HAP-1 (cell line): ENCODE results near the gene ORC5.
"Not testable (repeated sequence)": the region's sequence is repeated elsewhere in the genome, so short reads cannot be mapped to it uniquely, and the experiment has no call there.

ENCODE experiments used
- DNase-seq, 2 experiments: peaks; one replicate each; pipeline ENCODE4 v3.0.0-alpha.2; 2016 to 2020; ENCODE audit warnings: low spot score in 2 of 2
- H3K27me3 ChIP-seq: fragments of 250-450 bp; sonication (Bioruptor Pico); 2 replicates; pipeline ENCODE4 v1.5.1; 2020; ENCODE audit warnings: low read depth, mild to moderate bottlenecking, moderate library complexity
- H3K36me3 ChIP-seq: fragments of 250-450 bp; sonication (Bioruptor Pico); replicated peaks from 2 replicates; pipeline ENCODE4 v1.5.1; 2020; ENCODE audit warnings: mild to moderate bottlenecking
- H3K4me1 ChIP-seq: fragments of 250-450 bp; sonication (Bioruptor Pico); 2 replicates; pipeline ENCODE4 v1.5.1; 2020; ENCODE audit warnings: mild to moderate bottlenecking
- H3K4me3 ChIP-seq: fragments of 250-450 bp; sonication (Bioruptor Pico); 2 replicates; pipeline ENCODE4 v1.5.1; 2020; ENCODE audit warnings: mild to moderate bottlenecking, moderate library complexity
- H3K9me3 ChIP-seq: fragments of 250-450 bp; sonication (Bioruptor Pico); 2 replicates; pipeline ENCODE4 v1.5.1; 2020; ENCODE audit warnings: mild to moderate bottlenecking, moderate library complexity
- in situ Hi-C: fragments of 300-500 bp; cut with MboI; formaldehyde crosslinking; loops from 3 replicates; pipeline ENCODE4 v1.14.3; 2020; ENCODE audit warnings: low sequenced_read_pairs, inconsistent platforms, mixed read lengths

The ORC5 gene

DNA sequence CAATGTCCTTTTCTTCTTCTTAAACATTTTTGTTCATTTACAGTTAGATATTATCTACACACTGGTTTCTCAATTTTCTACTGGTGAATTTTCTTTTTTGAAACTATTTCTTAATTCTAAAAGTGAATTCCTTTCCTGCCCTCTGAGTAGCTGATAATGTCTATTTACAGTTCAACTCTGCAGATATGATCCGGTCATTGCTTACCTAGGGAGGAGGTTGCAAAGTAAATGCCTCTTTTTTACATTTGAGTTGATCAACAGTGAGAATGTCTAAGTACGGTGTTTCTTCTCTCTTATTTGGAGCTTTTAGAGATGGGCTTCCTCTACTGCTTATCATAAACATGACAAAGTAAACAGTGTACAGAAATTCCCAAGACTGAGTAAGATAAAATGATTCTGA is 20.6 kb upstream of the ORC5 start:
- H3K4me3 ChIP-seq = no peak overlapping the region
- no peaks in the 10 kb centered on the region for H3K4me1 ChIP-seq
- in situ Hi-C loops = loop anchor here (25.0 kb wide), 1 partner anchor 609 kb away; no protein-coding TSS in a partner anchor
- no peaks in the 10 kb centered on the region for H3K36me3 ChIP-seq
- H3K9me3 ChIP-seq = no peaks in the 10 kb centered on the region
- DNase-seq = no peak
- peaks cover 5% of the 10 kb centered on the region for H3K27me3 ChIP-seq

- in situ Hi-C loops = loop anchor here (25.0 kb wide), 1 partner anchor 612 kb away; no protein-coding TSS in a partner anchor
- no peak overlapping the region for H3K4me3 ChIP-seq
- H3K36me3 ChIP-seq = no peaks in the 10 kb centered on the region
- no peaks in the 10 kb centered on the region for H3K4me1 ChIP-seq
- peaks cover 6% of the 10 kb centered on the region; the same call in 1 of the 2 replicates for H3K27me3 ChIP-seq
- no peak for DNase-seq
- H3K9me3 ChIP-seq = peaks cover 3% of the 10 kb centered on the region
These were observed 17.6 kb upstream of the ORC5 start for GRCh38 chr7:104225451-104225850.

DNA sequence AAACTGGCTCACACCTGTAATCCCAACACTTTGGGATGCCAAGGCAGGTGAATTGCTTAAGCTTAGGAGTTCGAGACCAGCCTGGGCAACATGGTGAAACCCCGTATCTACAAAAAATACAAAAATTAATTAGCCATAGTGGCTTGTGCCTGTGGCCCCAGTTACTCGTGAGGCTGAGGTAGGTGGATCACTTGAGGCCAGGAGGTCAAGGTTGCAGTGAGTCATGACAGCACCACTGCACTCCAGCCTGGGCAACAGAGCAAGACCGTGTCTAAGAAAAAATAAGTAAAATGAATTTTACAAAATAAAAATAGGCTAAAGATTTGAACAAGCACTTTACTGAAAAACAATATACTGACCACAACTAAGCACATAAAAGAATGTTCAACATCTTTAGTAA is 9.8 kb upstream of the ORC5 start:
- in situ Hi-C loops = no loop called here
- H3K9me3 ChIP-seq = peaks cover 3% of the 10 kb centered on the region; the same call in 1 of the 2 replicates
- DNase-seq = no peak

GRCh38 chr7:104209063-104209462 is 1.2 kb upstream of the ORC5 start:
- Histone ChIP-seq H3K36me3 (peaks cover under 1% of the 10 kb centered on the region; the same call in 1 of the 2 replicates), H3K9me3 (0 out of 2 replicates have a peak, but pooled peaks cover 4% of the 10 kb centered on the region), H3K4me1 (peaks cover 12% of the 10 kb centered on the region; the same call in 1 of the 2 replicates), H3K4me3 (no peak overlapping the region), H3K27me3 (0 out of 2 replicates have a peak, but pooled peaks cover 3% of the 10 kb centered on the region)
- in situ Hi-C loops = no loop called here
- no peak for DNase-seq

More for the DNA sequence above, 9.8 kb upstream of the ORC5 start:
- Histone ChIP-seq H3K4me3 (no peak overlapping the region), H3K36me3 (no peaks in the 10 kb centered on the region), H3K27me3 (peaks cover 1% of the 10 kb centered on the region; the same call in 1 of the 2 replicates), H3K4me1 (no peaks in the 10 kb centered on the region)

GRCh38 chr7:104208421-104208780 is 588 bp upstream of the ORC5 start:
- Histone ChIP-seq H3K4me3 (peak overlapping the region; percentile 56), H3K27me3 (0 out of 2 replicates have a peak, but pooled peaks cover 3% of the 10 kb centered on the region), H3K9me3 (0 out of 2 replicates have a peak, but pooled peaks cover 4% of the 10 kb centered on the region), H3K4me1 (peaks cover 12% of the 10 kb centered on the region; the same call in 1 of the 2 replicates), H3K36me3 (peaks cover 7% of the 10 kb centered on the region)
- no peak for DNase-seq
- in situ Hi-C loops = no loop called here

DNA sequence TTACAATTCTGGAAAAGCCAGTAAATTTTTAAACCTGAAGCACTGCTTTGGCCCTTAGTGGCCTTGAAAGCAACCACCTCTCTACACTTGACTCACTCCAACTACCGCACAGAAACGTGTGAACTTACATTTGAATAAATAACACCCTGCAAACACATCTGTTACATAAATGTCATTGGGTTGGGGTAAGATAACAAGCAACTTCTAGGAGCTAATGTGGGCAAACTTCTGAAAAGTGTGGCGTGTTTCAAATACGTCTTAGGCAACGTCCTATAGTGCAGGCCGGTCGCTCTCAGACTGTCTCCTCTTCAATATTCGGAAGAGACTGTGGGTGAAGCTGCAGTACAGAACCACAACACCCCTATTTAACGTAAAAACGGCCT is 474 bp downstream of the ORC5 start:
- DNase-seq = no peak
- 0 out of 2 replicates have a peak, but pooled peaks cover 3% of the 10 kb centered on the region for H3K27me3 ChIP-seq
- H3K4me3 ChIP-seq = peak overlapping the region; percentile 56
- peaks cover 12% of the 10 kb centered on the region; the same call in 1 of the 2 replicates for H3K4me1 ChIP-seq
- 0 out of 2 replicates have a peak, but pooled peaks cover 4% of the 10 kb centered on the region for H3K9me3 ChIP-seq
- in situ Hi-C loops = no loop called here
- H3K36me3 ChIP-seq = peaks cover 17% of the 10 kb centered on the region

GRCh38 chr7:104206841-104207240 is 972 bp downstream of the ORC5 start:
- Histone ChIP-seq H3K36me3 (peaks cover 22% of the 10 kb centered on the region), H3K4me1 (peaks cover 12% of the 10 kb centered on the region; the same call in 1 of the 2 replicates), H3K9me3 (0 out of 2 replicates have a peak, but pooled peaks cover 4% of the 10 kb centered on the region), H3K4me3 (peak overlapping the region; percentile 56), H3K27me3 (0 out of 2 replicates have a peak, but pooled peaks cover 3% of the 10 kb centered on the region)
- no peak for DNase-seq
- in situ Hi-C loops = no loop called here

- peaks cover 80% of the 10 kb centered on the region for H3K36me3 ChIP-seq
- in situ Hi-C loops = no loop called here
- DNase-seq = no peak
- peaks cover 12% of the 10 kb centered on the region for H3K4me1 ChIP-seq
- no peaks in the 10 kb centered on the region for H3K27me3 ChIP-seq
- 0 out of 2 replicates have a peak, but pooled peaks cover 3% of the 10 kb centered on the region for H3K9me3 ChIP-seq
- no peak overlapping the region for H3K4me3 ChIP-seq
These were observed 9.0 kb downstream of the ORC5 start for GRCh38 chr7:104198673-104199278.

DNA sequence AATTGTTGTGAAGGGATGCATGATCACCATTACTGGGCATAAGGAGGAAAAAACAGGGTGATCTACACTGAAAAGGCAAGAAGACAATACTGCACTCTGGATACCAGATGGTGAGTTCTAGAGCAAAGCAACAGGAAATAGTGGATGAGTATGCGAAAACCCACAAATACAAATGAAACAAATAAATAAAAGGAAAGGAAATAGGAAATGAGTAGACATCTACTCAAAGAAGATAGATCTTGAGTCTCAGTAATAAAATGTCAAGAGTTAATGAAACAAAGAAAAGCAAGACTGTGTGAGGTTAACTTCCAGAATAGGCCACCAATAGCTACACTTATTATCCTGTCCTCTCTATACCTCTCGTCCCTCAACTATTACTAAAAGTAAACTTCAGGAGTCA is 11.7 kb downstream of the ORC5 start:
- Histone ChIP-seq H3K27me3 (no peaks in the 10 kb centered on the region), H3K4me1 (peaks cover 12% of the 10 kb centered on the region), H3K36me3 (peaks cover 68% of the 10 kb centered on the region), H3K9me3 (0 out of 2 replicates have a peak, but pooled peaks cover 3% of the 10 kb centered on the region), H3K4me3 (no peak overlapping the region)
- DNase-seq = no peak
- in situ Hi-C loops = no loop called here

DNA sequence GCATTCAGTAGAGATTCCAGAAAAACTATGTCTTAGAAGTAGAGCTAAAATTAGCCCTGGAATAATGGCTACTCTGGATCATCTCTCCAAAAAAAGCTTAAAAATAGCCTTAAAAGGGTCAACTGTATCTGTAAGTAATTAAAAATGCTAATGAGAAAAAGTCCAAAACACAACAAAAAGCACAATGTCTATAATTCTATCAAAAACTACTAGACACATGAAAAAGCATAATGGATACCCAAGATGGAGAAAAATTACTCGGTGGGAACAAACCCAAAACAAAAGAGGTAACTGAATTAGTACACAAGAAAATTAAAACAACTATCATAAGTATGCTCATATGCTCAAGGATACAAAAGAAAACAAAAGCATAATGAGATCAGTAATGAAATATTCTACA is 15.4 kb downstream of the ORC5 start:
- Histone ChIP-seq H3K4me3 (no peak overlapping the region), H3K9me3 (no peaks in the 10 kb centered on the region), H3K4me1 (peaks cover 12% of the 10 kb centered on the region), H3K27me3 (no peaks in the 10 kb centered on the region), H3K36me3 (peaks cover 49% of the 10 kb centered on the region)
- in situ Hi-C loops = no loop called here
- no peak for DNase-seq

DNA sequence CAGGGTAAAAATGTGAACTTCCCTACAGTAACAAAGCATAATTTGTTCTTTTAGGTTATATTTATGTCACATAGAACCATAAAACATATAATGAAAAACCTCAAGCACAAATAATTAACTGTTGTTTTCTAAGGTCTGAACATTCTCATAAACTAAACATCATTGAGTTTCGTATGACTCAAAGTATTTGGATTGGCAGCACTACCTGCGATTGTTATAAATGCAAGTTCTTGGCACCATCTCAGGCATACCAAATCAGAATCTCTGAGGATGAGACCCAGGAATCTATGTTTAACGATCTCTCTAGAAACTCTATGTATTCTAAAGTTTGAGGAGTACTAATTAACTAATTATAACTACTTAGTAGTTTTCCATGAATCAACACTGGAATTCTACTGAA is 22.5 kb downstream of the ORC5 start:
- Histone ChIP-seq H3K9me3 (peaks cover 6% of the 10 kb centered on the region), H3K4me1 (no peaks in the 10 kb centered on the region), H3K27me3 (no peaks in the 10 kb centered on the region), H3K4me3 (no peak overlapping the region), H3K36me3 (peaks cover 57% of the 10 kb centered on the region)
- DNase-seq = no peak
- in situ Hi-C loops = no loop called here

DNA sequence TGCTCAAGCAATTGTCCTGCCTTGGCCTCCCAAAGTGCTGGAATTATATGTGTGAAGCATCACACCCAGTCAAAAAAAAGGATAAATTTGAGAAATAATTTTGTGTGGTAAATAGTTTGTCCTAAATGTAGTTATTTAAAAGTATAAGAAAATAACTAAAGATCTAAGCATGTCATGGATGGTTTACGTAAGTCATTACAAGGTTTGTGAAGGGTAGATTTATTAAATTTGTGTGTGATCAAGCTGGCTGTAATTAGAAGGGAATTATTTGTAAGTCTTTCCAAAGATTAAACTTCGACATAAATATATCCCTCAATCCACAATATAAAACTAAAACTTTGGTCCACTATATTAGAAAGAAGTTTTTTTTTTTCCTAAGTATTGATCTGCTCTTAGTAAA is 28.6 kb downstream of the ORC5 start:
- no peak for DNase-seq
- Histone ChIP-seq H3K36me3 (peaks cover 40% of the 10 kb centered on the region), H3K4me1 (peaks cover 22% of the 10 kb centered on the region), H3K27me3 (no peaks in the 10 kb centered on the region), H3K4me3 (no peak overlapping the region), H3K9me3 (peaks cover 6% of the 10 kb centered on the region)
- in situ Hi-C loops = no loop called here

GRCh38 chr7:104177565-104178083 is 30.2 kb downstream of the ORC5 start:
- H3K4me3 ChIP-seq, H3K9me3 ChIP-seq, in situ Hi-C loops, DNase-seq, H3K27me3 ChIP-seq: not testable (repeated sequence)
- H3K4me1 ChIP-seq = peaks cover 24% of the 10 kb centered on the region
- peaks cover 25% of the 10 kb centered on the region for H3K36me3 ChIP-seq

GRCh38 chr7:104176332-104176731 is 31.5 kb downstream of the ORC5 start:
- Histone ChIP-seq H3K4me1 (peaks cover 24% of the 10 kb centered on the region), H3K27me3 (no peaks in the 10 kb centered on the region), H3K9me3 (no peaks in the 10 kb centered on the region; the same call in 1 of the 2 replicates), H3K4me3 (no peak overlapping the region), H3K36me3 (peaks cover 14% of the 10 kb centered on the region)
- in situ Hi-C loops = no loop called here
- no peak for DNase-seq
